ENCODE results near the gene RPL22. TPM values are rescaled to one million over a fixed set of nuclear protein-coding genes. Genes with fewer than 3 reads are reported as not detected.

RPL22 gene
- total and polyA plus RNA-seq, 2 of the 8 experiments (the other 6 are each of a cell fraction or from before 2014, with no cell fraction given), result 133 to 521 TPM

DNA sequence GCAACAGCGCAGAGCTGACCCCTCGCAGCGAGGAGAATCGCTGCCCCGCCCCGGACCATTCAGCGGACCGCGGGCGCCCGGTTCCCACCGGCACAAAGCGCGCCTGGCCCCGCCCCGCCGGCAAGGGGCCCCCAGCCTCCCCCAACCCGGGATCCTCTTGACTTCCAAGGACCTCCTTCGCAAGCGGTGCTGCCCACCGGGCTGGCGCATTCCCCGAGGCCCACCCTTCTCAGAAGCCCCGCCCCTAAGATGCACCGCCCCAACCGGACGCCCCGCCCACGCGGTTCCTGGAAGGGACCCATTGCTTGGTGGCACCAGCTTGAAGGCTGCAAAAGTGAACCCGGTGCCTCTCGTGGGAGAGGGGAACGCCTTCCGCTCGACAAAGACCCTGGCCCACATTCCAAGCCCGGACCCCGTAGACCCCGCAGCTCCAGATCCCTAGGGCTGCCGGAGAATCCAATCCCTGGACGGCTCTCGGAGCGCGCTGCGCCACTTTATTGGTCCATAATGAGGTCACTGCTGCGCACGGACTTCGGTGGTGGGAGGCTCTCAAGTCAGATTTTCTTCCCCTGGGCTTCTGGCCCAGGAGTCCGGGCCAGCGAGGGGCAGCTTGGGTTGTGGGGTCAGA lies 46.6 kb upstream of the RPL22 start (continued):
- TF ChIP-seq JUND (IDR thresholded peaks at IDR 0.05; ENCODE audit: low read length) (no peak; the same call in 1 of the 2 replicates), TAF1 (IDR thresholded peaks at IDR 0.05; ENCODE audit: low read depth, low read length) (no peak), RFX5 (IDR thresholded peaks at IDR 0.05; ENCODE audit: borderline replicate concordance, low read depth, low read length) (no peak), EZH2 (IDR thresholded peaks at IDR 0.05; ENCODE audit: low read depth, low read length, severe bottlenecking) (no peak), MAFK (IDR thresholded peaks at IDR 0.05; ENCODE audit: low read depth, low read length) (no peak), HDAC2 (IDR thresholded peaks at IDR 0.05; ENCODE audit: borderline replicate concordance in 1 of 2, low read depth in 2 of 2, low read length in 2 of 2) (no peak), SAP30 (IDR thresholded peaks at IDR 0.05; ENCODE audit: insufficient read depth, insufficient replicate concordance, low read length) (no peak), POLR2A (IDR thresholded peaks at IDR 0.05; ENCODE audit: control extremely low read depth in 1 of 2, low read depth in 2 of 2, low read length in 2 of 2) (no peak), SRF (IDR thresholded peaks at IDR 0.05; ENCODE audit: low read depth, low read length) (no peak), YY1 (IDR thresholded peaks at IDR 0.05; ENCODE audit: low read depth, low read length) (no peak), HDAC6 (IDR thresholded peaks at IDR 0.05; ENCODE audit: low read depth, low read length) (no peak), SP4 (IDR thresholded peaks at IDR 0.05; ENCODE audit: low read length) (no peak), GABPA (IDR thresholded peaks at IDR 0.05; ENCODE audit: borderline replicate concordance, insufficient read depth, low read length) (no peak), RAD21 (IDR thresholded peaks at IDR 0.05 in 1 of 2, conservative IDR thresholded peaks at IDR 0.05 in 1 of 2; ENCODE audit: low read depth in 2 of 2, low read length in 2 of 2) (no peak), RBBP5 (IDR thresholded peaks at IDR 0.05; ENCODE audit: borderline replicate concordance, low read depth, low read length) (no peak)
- TF ChIP-seq, protein P1, sequence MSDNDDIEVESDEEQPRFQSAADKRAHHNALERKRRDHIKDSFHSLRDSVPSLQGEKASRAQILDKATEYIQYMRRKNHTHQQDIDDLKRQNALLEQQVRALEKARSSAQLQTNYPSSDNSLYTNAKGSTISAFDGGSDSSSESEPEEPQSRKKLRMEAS (IDR thresholded peaks at IDR 0.05), result peak; percentile 44; the same call in 1 of the 2 replicates
- TF ChIP-seq, protein P2, sequence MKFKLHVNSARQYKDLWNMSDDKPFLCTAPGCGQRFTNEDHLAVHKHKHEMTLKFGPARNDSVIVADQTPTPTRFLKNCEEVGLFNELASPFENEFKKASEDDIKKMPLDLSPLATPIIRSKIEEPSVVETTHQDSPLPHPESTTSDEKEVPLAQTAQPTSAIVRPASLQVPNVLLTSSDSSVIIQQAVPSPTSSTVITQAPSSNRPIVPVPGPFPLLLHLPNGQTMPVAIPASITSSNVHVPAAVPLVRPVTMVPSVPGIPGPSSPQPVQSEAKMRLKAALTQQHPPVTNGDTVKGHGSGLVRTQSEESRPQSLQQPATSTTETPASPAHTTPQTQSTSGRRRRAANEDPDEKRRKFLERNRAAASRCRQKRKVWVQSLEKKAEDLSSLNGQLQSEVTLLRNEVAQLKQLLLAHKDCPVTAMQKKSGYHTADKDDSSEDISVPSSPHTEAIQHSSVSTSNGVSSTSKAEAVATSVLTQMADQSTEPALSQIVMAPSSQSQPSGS (IDR thresholded peaks at IDR 0.05; ENCODE audit: low read length), result peak; percentile 26; the same call in 1 of the 2 replicates
- TF ChIP-seq, protein P3, sequence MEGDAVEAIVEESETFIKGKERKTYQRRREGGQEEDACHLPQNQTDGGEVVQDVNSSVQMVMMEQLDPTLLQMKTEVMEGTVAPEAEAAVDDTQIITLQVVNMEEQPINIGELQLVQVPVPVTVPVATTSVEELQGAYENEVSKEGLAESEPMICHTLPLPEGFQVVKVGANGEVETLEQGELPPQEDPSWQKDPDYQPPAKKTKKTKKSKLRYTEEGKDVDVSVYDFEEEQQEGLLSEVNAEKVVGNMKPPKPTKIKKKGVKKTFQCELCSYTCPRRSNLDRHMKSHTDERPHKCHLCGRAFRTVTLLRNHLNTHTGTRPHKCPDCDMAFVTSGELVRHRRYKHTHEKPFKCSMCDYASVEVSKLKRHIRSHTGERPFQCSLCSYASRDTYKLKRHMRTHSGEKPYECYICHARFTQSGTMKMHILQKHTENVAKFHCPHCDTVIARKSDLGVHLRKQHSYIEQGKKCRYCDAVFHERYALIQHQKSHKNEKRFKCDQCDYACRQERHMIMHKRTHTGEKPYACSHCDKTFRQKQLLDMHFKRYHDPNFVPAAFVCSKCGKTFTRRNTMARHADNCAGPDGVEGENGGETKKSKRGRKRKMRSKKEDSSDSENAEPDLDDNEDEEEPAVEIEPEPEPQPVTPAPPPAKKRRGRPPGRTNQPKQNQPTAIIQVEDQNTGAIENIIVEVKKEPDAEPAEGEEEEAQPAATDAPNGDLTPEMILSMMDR (IDR thresholded peaks at IDR 0.05; ENCODE audit: control extremely low read depth in 1 of 3, insufficient read depth in 1 of 3, low read depth in 1 of 3, low read length in 3 of 3), result no peak
